K562 (cell line): ENCODE measurements around the gene PLEKHG5. TPM values are rescaled to one million over a fixed set of nuclear protein-coding genes. Genes with fewer than 3 reads are reported as not detected.

Experiments
- BCOR ChIP-seq: fragments of 450-650 bp; IDR thresholded peaks from 2 replicates; pipeline ENCODE4 v1.6.1; 2016
- BRF1 ChIP-seq: IDR thresholded peaks from 3 replicates; pipeline ENCODE4 v1.6.1; 2011; ENCODE audit warnings: borderline replicate concordance, mild to moderate bottlenecking; ENCODE audit not compliant: insufficient read length; ENCODE audit errors: extremely low read depth
- FOXM1 ChIP-seq, 2 experiments: fragments of 450-650 bp in 1 of 2; sonication (generic) in 1 of 2; formaldehyde crosslinking in 1 of 2; IDR thresholded peaks; 2 replicates each; pipeline versions ENCODE4 v1.6.1 to v1.9.0; 2017 to 2022; ENCODE audit warnings: low read depth in 2 of 2, mild to moderate bottlenecking in 2 of 2, missing genetic modification reagents in 1 of 2, moderate library complexity in 1 of 2
- GATA2 ChIP-seq: sonication (generic); formaldehyde crosslinking; IDR thresholded peaks from 2 replicates; pipeline ENCODE4 v1.4.0; 2020; ENCODE audit warnings: mild to moderate bottlenecking, missing genetic modification reagents
- ID3 ChIP-seq, 2 experiments: fragments of 250-450 bp in 1 of 2; fragments of 450-650 bp in 1 of 2; sonication (Bioruptor Pico) in 1 of 2; IDR thresholded peaks; 2 replicates each; pipeline versions ENCODE4 v1.6.1 to v1.8.0; 2016 to 2021; ENCODE audit warnings: mild to moderate bottlenecking in 2 of 2, moderate library complexity in 2 of 2, missing compliant biosample characterization in 1 of 2, missing genetic modification characterization in 1 of 2
- KAT2B ChIP-seq: IDR thresholded peaks from one replicate; pipeline ENCODE4 v1.6.1; 2012; ENCODE audit warnings: low read depth, mild to moderate bottlenecking, control low read depth, inconsistent platforms, low read length, moderate library complexity
- L3MBTL2 ChIP-seq: fragments of 450-650 bp; IDR thresholded peaks from 2 replicates; pipeline ENCODE4 v1.6.1; 2016; ENCODE audit warnings: mild to moderate bottlenecking, moderate library complexity
- NFYB ChIP-seq: IDR thresholded peaks from 2 replicates; pipeline ENCODE4 v1.6.1; 2011; ENCODE audit warnings: mild to moderate bottlenecking, moderate library complexity; ENCODE audit not compliant: insufficient read length; ENCODE audit errors: extremely low read depth
- POLR2AphosphoS5 ChIP-seq: IDR thresholded peaks from 2 replicates; pipeline ENCODE4 v1.6.1; 2011; ENCODE audit warnings: mild to moderate bottlenecking, low read depth, low read length, moderate library complexity; ENCODE audit not compliant: control insufficient read depth, insufficient read depth
- RBBP5 ChIP-seq: fragments of 200-600 bp; sonication (generic); IDR thresholded peaks from 2 replicates; pipeline ENCODE4 v1.6.1; 2012; ENCODE audit warnings: borderline replicate concordance, mild to moderate bottlenecking, low read length, control low read depth, inconsistent platforms; ENCODE audit not compliant: insufficient read depth, poor library complexity, severe bottlenecking
- RBM14 ChIP-seq: fragments of 200-400 bp; formaldehyde crosslinking; IDR thresholded peaks from 2 replicates; pipeline ENCODE4 v1.6.1; 2018; ENCODE audit warnings: low read depth, mild to moderate bottlenecking, low read length, moderate library complexity, borderline replicate concordance; ENCODE audit not compliant: insufficient read depth
- SAFB2 ChIP-seq: fragments of 200-400 bp; formaldehyde crosslinking; IDR thresholded peaks from 2 replicates; pipeline ENCODE4 v1.6.1; 2018; ENCODE audit warnings: borderline replicate concordance, low read length, low read depth, moderate library complexity; ENCODE audit not compliant: severe bottlenecking
- VEZF1 ChIP-seq: fragments of 200-800 bp; sonication (Bioruptor generic); IDR thresholded peaks from 2 replicates; pipeline ENCODE4 v1.6.1; 2017; ENCODE audit warnings: missing genetic modification characterization, missing compliant biosample characterization
- ZNF717 ChIP-seq: fragments of 250-450 bp; sonication (Bioruptor Pico); IDR thresholded peaks from 2 replicates; pipeline ENCODE4 v1.5.0; 2021
- polyA plus RNA-seq, 8 experiments: library from polyadenylated mRNA; depleted of rRNA in 4 of 8; stranded (reverse) in 5 of 8; unstranded in 3 of 8; fragments of >200 nt; fragmentation: Nextera tagmentation in 2 of 8; fragmentation: Illumina TruSeq in 1 of 8; extraction: Ambion mirVana in 2 of 8; extraction: Trizol in 1 of 8; gene quantifications; 2 replicates each; pipeline versions ENCODE4 v1.2.1 to v1.2.3, GENCODE V29; 2011 to 2014; ENCODE audit warnings: inconsistent platforms in 1 of 8, missing spikeins in 1 of 8
- total RNA-seq, 7 experiments: library from RNA; depleted of rRNA in 6 of 7; stranded (reverse); fragments of >200 nt in 6 of 7; fragmentation: Illumina TruSeq in 2 of 7; extraction: Trizol in 2 of 7; gene quantifications; 2 replicates each; pipeline versions ENCODE4 v1.2.1 to v1.2.3, GENCODE V29; 2011 to 2021; ENCODE audit warnings: low replicate concordance in 1 of 7
- TF ChIP-seq, protein P1 (sequence below): sonication (generic); formaldehyde crosslinking; IDR thresholded peaks from 2 replicates; pipeline ENCODE4 v1.8.1; 2023; ENCODE audit warnings: mild to moderate bottlenecking, missing genetic modification reagents

Gene PLEKHG5
- total and polyA plus RNA-seq, 9 of the 15 experiments (the other 6 are each of a cell fraction or from before 2014, with no cell fraction given) = 0.04 to 0.29 (median 0.09) TPM; not detected in 3

- TF ChIP-seq POLR2AphosphoS5 (peak; percentile 57; the same call in 1 of the 2 replicates), RBM14 (no peak), ZNF717 (CRISPR knock-in tag) (no peak), L3MBTL2 (peak; percentile 57), BCOR (peak; percentile 70), BRF1 (no peak), SAFB2 (no peak), NFYB (no peak), GATA2 (CRISPR knock-in tag) (peak; percentile 24; the same call in 1 of the 2 replicates), KAT2B (no peak), FOXM1 (IDR thresholded peaks at IDR 0.05; ENCODE audit: low read depth) (no peak), FOXM1 (CRISPR knock-in tag; IDR thresholded peaks at IDR 0.05; ENCODE audit: low read depth) (no peak), VEZF1 (CRISPR knock-in tag) (peak; percentile 81), RBBP5 (peak; percentile 12), ID3 (CRISPR knock-in tag; IDR thresholded peaks at IDR 0.05) (no peak), ID3 (tag; IDR thresholded peaks at IDR 0.05) (no peak)
- TF ChIP-seq, protein P1, sequence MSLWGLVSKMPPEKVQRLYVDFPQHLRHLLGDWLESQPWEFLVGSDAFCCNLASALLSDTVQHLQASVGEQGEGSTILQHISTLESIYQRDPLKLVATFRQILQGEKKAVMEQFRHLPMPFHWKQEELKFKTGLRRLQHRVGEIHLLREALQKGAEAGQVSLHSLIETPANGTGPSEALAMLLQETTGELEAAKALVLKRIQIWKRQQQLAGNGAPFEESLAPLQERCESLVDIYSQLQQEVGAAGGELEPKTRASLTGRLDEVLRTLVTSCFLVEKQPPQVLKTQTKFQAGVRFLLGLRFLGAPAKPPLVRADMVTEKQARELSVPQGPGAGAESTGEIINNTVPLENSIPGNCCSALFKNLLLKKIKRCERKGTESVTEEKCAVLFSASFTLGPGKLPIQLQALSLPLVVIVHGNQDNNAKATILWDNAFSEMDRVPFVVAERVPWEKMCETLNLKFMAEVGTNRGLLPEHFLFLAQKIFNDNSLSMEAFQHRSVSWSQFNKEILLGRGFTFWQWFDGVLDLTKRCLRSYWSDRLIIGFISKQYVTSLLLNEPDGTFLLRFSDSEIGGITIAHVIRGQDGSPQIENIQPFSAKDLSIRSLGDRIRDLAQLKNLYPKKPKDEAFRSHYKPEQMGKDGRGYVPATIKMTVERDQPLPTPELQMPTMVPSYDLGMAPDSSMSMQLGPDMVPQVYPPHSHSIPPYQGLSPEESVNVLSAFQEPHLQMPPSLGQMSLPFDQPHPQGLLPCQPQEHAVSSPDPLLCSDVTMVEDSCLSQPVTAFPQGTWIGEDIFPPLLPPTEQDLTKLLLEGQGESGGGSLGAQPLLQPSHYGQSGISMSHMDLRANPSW (CRISPR knock-in tag) = no peak
These were observed 65.0 kb downstream of the PLEKHG5 start (continued) for GRCh38 chr1:6426277-6426971.
